Measurements from ENCODE around the gene ADAM10.

The ADAM10 gene

GRCh38 chr15:58589047-58589446 lies 160.5 kb downstream of the ADAM10 start:
- no peak for TF ChIP-seq CTCF (IDR thresholded peaks at IDR 0.05)

- TF ChIP-seq CTCF (IDR thresholded peaks at IDR 0.05), result no peak
Measured at GRCh38 chr15:58588096-58588495, 161.4 kb downstream of the ADAM10 start.

GRCh38 chr15:58587486-58587885 lies 162.0 kb downstream of the ADAM10 start:
- TF ChIP-seq CTCF (IDR thresholded peaks at IDR 0.05), result no peak

GRCh38 chr15:58585693-58586443 lies 163.6 kb downstream of the ADAM10 start:
- no peak for TF ChIP-seq CTCF (IDR thresholded peaks at IDR 0.05)

GRCh38 chr15:58584789-58585461 lies 164.6 kb downstream of the ADAM10 start:
- no peak for TF ChIP-seq CTCF (IDR thresholded peaks at IDR 0.05)

- no peak for TF ChIP-seq CTCF (IDR thresholded peaks at IDR 0.05)
Measured at GRCh38 chr15:58583171-58583908, 166.2 kb downstream of the ADAM10 start.

- TF ChIP-seq CTCF (IDR thresholded peaks at IDR 0.05), result no peak
Measured at GRCh38 chr15:58582160-58582559, 167.3 kb downstream of the ADAM10 start.
